ENCODE measurements around the gene INSL3. TPM values are rescaled to one million over a fixed set of nuclear protein-coding genes. Genes with fewer than 3 reads are reported as not detected.

Gene INSL3
- total RNA-seq, 1 donor from 2014 or later: 3.6 TPM

DNA sequence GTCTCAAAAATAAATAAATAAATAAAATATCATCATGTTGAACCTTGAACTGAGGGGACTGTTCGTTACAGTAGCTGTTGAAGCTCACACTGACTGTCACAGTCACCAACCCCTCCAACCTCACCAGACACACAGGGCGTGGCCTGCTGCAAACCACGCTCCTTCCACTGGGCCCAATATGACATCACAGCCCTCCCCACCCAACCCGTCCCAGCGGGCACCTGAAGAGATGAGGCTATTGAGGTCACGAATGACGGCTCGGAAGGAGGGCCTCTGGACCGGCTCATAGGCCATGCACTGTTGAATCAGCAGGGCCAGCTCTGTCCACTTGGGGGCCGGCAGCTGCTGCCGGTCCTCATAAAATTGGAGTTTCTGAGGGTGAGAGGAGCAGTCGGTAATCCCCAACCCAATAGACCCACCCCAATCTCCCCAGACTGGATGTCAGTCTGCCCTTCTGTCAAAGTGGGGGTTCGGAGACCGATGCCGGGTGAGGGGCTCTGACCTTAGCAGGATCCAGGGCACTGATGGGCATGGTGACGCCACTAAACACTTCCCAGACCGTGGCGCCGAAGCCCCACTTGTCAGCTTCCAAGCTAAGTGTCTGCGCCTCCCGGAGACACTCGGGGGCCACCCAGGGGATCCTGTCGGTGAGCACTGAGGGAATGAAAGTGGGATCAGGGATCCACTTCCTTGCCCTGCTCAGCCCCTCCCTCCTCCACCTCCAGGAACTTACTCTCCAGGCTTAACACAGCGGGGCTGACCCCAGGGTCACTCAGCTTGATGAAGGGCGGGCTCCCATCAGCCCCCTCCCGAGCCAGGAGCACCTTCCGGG is 13.2 kb upstream of the INSL3 start:
- Mint-ChIP-seq H3K36me3 (ENCODE audit: low read depth) (peaks cover 83% of the 10 kb centered on the region), H3K27ac (no peak overlapping the region), H3K9me3 (no peaks in the 10 kb centered on the region), H3K4me3 (no peak overlapping the region), H3K4me1 (no peaks in the 10 kb centered on the region), H3K27me3 (no peaks in the 10 kb centered on the region)
- CTCF ChIA-PET: interaction anchor here (0.7 to 1.0 kb wide), 3 partner anchors 9 to 21 kb away, joined by 3 to 4 read pairs (median 3); no protein-coding TSS in a partner anchor
- intact Hi-C loops (cut with micrococcal nuclease): no loop called here
- ATAC-seq (ENCODE audit: low read depth) (no peak), DNase-seq (no peak)
- POLR2A ChIA-PET: interaction anchor here (0.7 to 3.1 kb wide), 7 partner anchors 11 to 98 kb away, joined by 3 to 20 read pairs (median 4); partner anchors contain the start of genes CCDC124, JAK3 and RPL18A
- no peak for TF ChIP-seq CTCF (IDR thresholded peaks at IDR 0.05)

DNA sequence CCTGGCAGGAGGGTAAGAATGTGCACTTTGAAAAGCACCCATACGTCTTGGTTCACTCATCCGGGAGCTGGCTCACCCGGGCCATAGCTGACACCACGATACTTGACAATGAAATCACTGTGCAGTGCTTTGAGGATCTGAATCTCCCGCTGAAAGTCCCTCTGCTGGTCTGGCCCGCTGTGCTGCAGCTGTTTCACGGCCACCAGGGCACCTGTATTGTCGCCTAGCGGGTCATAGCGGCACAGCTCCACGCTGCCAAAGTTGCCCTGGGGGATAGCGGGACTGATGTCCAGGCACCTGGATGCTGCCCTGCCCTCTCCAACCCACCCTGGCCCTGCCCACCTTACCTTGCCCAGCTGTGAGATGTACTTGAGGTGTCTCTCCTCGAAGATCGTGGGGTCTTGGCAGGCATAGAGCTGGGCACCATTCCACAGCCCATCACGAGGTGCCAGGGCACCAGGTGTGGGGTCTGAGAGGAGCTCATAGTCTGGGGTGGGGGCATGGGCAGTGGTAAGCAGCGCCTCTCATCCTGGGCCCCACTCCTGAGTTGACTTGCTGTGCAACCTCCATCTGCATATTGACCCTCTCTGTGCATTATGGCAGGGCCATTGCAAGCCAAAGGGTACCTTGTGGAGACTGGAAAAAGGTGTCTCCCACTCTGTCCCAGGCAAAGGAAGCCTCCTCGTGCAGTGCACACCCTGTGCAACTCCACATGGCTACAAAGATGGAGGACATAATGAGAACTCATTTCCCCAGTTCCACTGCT is 11.3 kb upstream of the INSL3 start:
- Mint-ChIP-seq H3K27me3 (no peaks in the 10 kb centered on the region), H3K36me3 (ENCODE audit: low read depth) (peaks cover 78% of the 10 kb centered on the region), H3K27ac (no peak overlapping the region), H3K4me3 (no peak overlapping the region), H3K4me1 (no peaks in the 10 kb centered on the region), H3K9me3 (no peaks in the 10 kb centered on the region)
- DNase-seq: no peak
- intact Hi-C loops (cut with micrococcal nuclease): no loop called here
- ChIA-PET CTCF (no interaction called here), POLR2A (interaction anchor here (0.6 to 3.1 kb wide), 4 partner anchors 9 to 165 kb away, joined by 4 to 20 read pairs (median 7); partner anchors contain the start of gene JAK3)
- ATAC-seq (ENCODE audit: low read depth): no peak
- no peak for TF ChIP-seq CTCF (IDR thresholded peaks at IDR 0.05)

DNA sequence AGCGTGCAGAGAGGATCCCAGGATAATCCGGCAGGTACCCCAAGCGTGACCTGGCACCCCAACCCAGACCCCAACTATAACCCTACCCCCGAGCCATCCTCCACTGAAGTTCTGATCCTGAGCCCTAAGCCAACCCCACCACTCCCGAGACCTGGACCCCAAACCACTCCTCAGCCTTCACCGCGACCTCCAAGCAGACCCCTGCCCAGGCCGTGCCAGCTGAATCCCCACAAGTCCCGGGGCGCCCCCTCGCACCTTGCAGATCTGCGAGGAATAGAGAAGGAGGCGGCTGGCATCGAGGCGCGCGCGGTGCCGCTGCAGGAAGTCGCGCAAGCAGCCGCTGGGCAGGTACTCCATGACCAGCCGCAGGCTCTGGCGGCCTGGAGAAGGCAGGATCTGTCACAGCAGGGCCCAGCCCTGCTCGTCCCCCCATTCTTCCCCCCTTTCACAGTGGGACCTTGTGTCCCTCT is 10.1 kb upstream of the INSL3 start:
- no peak overlapping the region for H3K4me3 Mint-ChIP-seq
- ATAC-seq (ENCODE audit: low read depth) (no peak), DNase-seq (no peak)
- CTCF ChIA-PET: no interaction called here
- no peak for TF ChIP-seq CTCF (IDR thresholded peaks at IDR 0.05)
- H3K36me3 Mint-ChIP-seq (ENCODE audit: low read depth): peaks cover 78% of the 10 kb centered on the region
- POLR2A ChIA-PET: interaction anchor here (0.5 to 3.1 kb wide), 6 partner anchors 8 to 202 kb away, joined by 3 to 20 read pairs (median 4); partner anchors contain the start of gene JAK3
- H3K27ac Mint-ChIP-seq: no peak overlapping the region
- no peaks in the 10 kb centered on the region for H3K9me3 Mint-ChIP-seq
- intact Hi-C loops (cut with micrococcal nuclease): no loop called here
- H3K4me1 Mint-ChIP-seq: no peaks in the 10 kb centered on the region
- H3K27me3 Mint-ChIP-seq: no peaks in the 10 kb centered on the region

DNA sequence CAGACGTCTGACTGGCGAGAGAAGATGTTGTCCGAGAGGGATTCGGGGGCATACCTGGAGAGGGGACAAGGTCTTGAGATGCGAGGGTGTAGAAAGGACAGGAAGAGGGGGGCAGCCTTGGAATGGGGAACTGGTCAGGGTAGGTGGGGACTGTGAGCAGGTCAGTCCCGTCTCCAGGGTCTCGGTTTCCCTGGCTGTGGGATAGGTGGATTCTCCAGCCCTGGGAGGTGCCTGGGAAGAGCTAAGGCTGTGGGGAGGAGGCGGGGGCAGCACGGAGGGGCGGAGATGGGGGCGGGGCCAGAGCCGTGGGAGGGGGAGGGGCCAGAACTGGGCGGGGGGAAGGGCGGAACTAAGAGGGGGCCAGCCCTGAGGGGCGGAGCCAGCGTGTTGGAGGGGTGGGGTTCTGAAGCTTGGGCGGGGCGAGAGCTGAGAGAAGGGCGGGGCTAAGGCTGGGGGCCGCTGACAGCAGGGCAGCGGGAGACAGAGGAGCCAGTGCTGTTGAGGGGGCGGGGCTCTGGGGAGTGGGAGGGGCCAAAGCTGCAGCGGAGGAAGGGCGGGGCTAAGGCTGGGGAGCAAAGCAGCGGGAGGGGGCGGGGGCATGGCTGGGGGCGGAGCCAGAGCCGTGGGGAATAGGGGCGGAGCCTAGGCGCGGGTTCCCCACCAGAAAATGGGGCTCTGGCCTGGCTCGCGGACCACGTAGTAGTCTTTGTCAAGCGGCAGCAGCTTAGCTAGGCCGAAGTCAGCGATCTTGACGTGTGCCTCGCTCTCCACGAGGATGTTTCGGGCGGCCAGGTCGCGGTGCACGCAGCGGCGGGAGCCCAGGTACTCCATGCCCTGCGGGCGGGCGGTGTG is 9.5 kb upstream of the INSL3 start:
- Mint-ChIP-seq H3K36me3 (ENCODE audit: low read depth) (peaks cover 73% of the 10 kb centered on the region), H3K27me3 (no peaks in the 10 kb centered on the region), H3K4me3 (no peak overlapping the region), H3K9me3 (no peaks in the 10 kb centered on the region), H3K27ac (no peak overlapping the region), H3K4me1 (no peaks in the 10 kb centered on the region)
- peak; percentile 72 for ATAC-seq (ENCODE audit: low read depth)
- intact Hi-C loops (cut with micrococcal nuclease): no loop called here
- no peak for DNase-seq
- POLR2A ChIA-PET: interaction anchor here (0.5 to 2.5 kb wide), 6 partner anchors 8 to 318 kb away, joined by 3 to 11 read pairs (median 4); partner anchors contain the start of gene JAK3
- CTCF ChIA-PET: no interaction called here
- TF ChIP-seq CTCF (IDR thresholded peaks at IDR 0.05): no peak
